Suppressor macrophage treated with lipopolysaccharide for 4 hours (primary cell): ENCODE results near the gene LDHAL6A.
A peak's percentile ranks its signal among the peaks of the same experiment; 100 is the strongest.

Source experiments
- DNase-seq: peaks from one replicate; pipeline ENCODE4 v3.0.0-alpha.2; 2020

Gene LDHAL6A

DNA sequence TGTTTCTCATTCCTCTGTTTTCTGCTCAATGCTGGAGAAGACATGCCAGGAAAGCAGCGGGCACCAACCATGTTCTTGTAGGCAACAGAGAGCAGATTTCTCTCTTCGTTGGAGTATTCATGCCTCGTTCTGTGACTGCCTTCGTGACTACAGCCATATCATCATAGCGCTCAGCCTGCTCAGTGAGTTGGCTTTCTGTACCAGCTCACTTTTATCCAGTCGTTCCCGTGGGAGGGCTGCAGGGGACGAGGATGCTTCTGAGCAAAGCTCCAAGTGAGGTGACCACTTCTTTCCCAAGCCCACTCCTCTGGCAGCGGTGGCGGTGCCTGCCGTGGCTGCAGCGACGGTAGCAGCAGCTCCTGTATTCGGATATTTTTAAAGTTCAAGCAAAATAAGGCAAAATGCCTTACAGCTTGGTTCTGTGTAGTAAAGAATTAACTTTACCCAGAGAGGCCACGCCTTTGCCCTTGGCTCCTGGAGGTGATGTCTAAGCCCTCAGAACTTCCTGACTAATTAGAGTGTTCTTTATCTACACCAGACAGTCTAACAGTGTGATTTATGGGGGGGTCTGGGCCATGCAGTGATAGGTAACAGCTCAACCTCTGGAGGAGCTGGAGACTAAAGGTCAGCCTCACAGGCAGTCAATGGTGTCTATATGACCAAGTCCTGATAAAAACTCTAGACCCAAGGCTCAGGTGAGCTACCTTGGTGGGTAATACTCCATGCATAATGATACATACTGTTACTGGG is 35.3 kb downstream of the LDHAL6A start:
- no peak for DNase-seq

DNA sequence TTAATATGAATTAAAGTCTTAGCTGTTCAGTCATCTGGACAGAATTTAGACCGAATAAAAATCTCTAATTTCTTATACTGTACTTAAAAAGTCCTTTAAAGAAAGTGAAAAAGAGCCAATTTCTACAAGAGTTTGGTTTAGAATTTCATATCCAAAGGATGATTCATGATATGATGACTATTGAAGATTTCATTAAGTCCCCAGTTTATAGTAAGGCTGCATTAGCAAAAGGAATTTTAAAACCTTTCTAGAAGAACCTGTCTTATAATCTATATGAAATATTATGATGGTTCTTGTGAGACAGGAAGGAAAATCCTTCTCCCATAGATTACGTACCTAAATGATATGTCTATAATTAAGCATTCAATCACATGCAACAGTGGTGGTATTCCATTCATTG is 36.3 kb downstream of the LDHAL6A start:
- no peak for DNase-seq

- no peak for DNase-seq
Observed at GRCh38 chr11:18492888-18493287, 37.2 kb downstream of the LDHAL6A start.

GRCh38 chr11:18493310-18493709 is 37.7 kb downstream of the LDHAL6A start:
- DNase-seq, result no peak

- DNase-seq, result no peak
Observed at GRCh38 chr11:18495271-18495670, 39.6 kb downstream of the LDHAL6A start.

- no peak for DNase-seq
Observed at GRCh38 chr11:18495703-18496102, 40.0 kb downstream of the LDHAL6A start.

DNA sequence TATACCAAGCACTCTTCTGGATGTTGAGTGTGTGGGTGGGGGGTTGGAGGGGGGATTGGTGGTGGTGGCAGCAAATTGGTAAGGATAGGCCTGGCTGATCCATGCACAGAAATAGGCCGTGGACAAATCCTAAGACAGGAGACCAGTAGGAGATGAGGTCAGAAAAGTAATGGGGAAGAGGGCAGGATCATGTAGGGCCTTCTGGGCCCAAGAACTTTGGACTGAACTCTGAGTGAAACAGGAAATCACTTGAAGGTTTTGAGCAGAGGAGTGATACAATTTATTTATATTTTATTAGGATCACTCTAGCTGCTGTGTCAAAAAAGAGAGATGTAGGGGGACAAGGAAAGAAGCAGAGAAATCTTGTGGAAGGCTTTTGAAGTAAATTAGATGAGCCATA is 42.4 kb downstream of the LDHAL6A start:
- no peak for DNase-seq

DNA sequence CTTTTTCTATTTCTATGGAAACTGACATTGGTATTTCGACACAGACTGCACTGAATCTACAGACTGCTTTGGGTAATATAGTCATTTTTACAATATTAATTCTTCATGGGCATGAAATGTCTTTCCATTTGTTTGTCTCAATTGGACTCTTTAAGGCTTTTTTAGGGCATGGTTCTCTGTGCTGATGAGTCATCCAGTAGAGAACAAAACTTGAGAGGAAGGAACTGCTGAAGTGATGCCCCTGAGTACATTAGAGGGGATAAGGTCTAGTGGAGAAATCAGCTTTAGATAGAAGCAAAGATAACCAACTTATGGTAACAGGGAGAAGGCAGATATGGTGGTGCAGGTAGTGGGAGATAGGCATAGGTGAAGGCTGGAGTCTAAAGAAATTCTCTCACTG is 46.0 kb downstream of the LDHAL6A start:
- no peak for DNase-seq

GRCh38 chr11:18502352-18502751 is 46.7 kb downstream of the LDHAL6A start:
- no peak for DNase-seq

DNA sequence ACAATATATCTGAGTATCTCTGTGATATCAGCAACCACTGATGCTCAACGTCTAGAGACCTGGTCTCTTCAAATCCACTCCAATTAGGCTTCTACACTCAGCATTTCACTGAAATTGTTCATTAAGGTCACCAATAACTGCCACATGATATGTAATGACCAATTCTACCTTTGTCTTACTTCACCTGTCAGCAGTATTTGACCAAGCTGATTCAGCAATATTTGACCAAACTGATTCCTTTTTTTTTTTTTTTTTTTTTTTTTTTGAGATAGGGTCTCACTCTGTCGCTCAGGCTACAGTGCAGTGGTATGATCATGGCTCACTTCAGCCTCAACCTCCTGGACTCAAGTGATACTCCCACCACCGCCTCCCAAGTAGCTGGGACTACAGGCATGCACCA is 65.5 kb downstream of the LDHAL6A start:
- no peak for DNase-seq

- DNase-seq, result no peak
Observed at GRCh38 chr11:18522388-18522787, 66.7 kb downstream of the LDHAL6A start.

GRCh38 chr11:18523084-18523483 is 67.4 kb downstream of the LDHAL6A start:
- DNase-seq, result no peak

DNA sequence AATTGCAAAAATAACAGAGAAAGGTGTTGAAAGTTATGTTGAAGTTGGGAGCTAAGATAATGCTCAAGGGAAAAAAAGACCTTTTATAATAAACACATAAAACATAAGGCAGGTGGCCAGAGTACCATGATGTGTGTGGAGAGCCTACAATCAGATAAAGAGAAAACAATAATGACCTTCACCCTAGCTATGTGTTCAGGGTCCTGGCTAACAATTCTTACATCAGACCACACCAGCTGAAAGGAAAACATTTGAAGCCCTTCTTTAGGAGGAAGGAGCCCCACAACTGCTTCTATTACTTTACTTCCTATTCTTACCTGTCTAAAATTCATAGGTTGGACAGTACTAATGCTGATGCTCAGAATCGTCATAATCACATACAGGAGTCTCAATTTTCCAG is 68.6 kb downstream of the LDHAL6A start:
- no peak for DNase-seq

DNA sequence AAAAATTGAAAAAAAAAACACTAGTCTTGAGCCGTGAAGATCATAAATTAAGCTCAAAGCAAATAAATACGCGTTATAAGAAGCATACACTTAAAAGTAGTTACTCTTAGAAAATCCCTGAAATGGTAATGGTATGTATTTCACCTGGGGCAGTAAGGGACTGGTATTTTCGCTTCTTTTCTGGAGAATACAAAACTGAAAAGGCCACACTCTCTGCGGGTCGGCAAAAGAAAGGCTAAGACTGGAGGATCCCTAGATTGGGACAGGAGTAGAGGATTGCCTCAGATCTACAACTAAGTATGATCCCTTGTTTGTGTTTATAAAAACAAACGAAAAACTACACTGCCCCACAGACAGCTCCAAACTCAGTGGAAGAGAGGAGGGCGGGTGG is 70.5 kb downstream of the LDHAL6A start:
- DNase-seq, result peak; percentile 19

- peak; percentile 94 for DNase-seq
Observed at GRCh38 chr11:18526521-18527296, 71.1 kb downstream of the LDHAL6A start, which contains the start of gene TSG101. Gene TSG101 (minus strand): TSS chr11:18526942. CDS start chr11:18526816, 126 bp downstream.

DNA sequence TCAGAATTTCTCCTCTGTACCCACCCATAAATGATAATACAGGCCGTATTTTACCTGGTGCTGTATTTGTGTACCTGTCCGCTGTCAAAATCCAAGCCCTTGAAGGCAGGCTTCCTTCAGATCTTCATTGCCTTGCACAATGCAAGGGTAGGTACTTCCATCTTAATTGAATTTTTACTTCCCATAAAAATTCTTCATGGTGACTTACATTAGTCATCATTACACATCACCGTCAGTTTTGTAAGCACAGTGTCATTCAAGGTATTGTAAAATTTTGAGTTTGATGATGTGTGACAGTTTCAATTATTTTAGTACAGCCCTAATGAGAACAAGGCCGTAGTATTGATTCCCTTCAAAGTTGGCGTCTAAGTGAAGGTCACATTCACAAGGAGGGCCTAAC is 71.9 kb downstream of the LDHAL6A start:
- DNase-seq, result peak; percentile 68
